Lower leg skin (tissue), 4 donors: ENCODE measurements around the gene IGFBP1. TPM values are rescaled to one million over a fixed set of nuclear protein-coding genes. Genes with fewer than 3 reads are reported as not detected.

Source experiments
- DNase-seq, 2 donors: peaks; one replicate each; pipeline ENCODE4 v3.0.0-alpha.2; 2019; ENCODE audit warnings: low spot score in 2 of 2
- H3K4me3 ChIP-seq: fragments of 200-600 bp; sonication (generic); 2 replicates; pipeline ENCODE4 v1.5.1; 2017; ENCODE audit warnings: mild to moderate bottlenecking, low read depth; ENCODE audit not compliant: poor library complexity, severe bottlenecking
- POLR2A ChIP-seq, 2 donors: fragments of 450-650 bp; IDR thresholded peaks; one replicate each; pipeline ENCODE4 v1.6.1; 2016 to 2017; ENCODE audit warnings: antibody characterized with exemption in 2 of 2, mild to moderate bottlenecking in 1 of 2, moderate library complexity in 1 of 2
- WGBS, 2 donors: methylation state at CpG; one replicate each; pipeline ENCODE4 v1.1.5; 2018; 5-methylcytosine and 5-hydroxymethylcytosine counted together
- intact Hi-C: fragments of 100-400 bp; cut with DNase I; formaldehyde crosslinking; loops from one replicate; pipeline ENCODE4 v1.15.0; 2023; ENCODE audit warnings: low total_unique reads
- total RNA-seq, 4 donors: library from RNA; depleted of rRNA; stranded (reverse); fragments of >200 nt; gene quantifications; one replicate each; pipeline ENCODE4 v1.1.0, GENCODE V29; 2016
- TF ChIP-seq, protein P1 (sequence below), 3 donors: fragments of 450-650 bp; IDR thresholded peaks; one replicate each; pipeline ENCODE4 v1.5.1; 2016; ENCODE audit warnings: antibody characterized with exemption in 3 of 3, mild to moderate bottlenecking in 3 of 3, moderate library complexity in 2 of 3

Gene IGFBP1
- total RNA-seq, 4 donors from 2014 or later: not detected

DNA sequence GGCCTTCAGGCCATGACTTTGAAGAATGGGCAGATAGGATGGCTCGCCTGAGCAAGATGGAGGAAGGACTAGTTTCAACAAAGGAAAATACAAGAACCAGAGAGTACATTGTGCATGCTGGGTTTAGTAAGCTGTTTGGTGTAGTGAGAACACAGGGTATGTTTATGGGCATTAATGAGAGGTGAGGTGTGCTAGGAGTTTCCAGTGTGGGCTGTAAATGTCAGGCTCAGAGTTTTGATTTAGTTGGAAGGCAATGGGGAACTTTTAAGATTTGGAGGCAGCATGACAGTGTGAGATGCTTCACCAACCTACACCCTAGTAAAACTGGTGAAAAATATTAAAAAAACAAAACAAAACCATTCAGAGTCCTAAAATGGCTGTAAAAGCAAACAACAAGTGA is 13.3 kb downstream of the IGFBP1 start:
- 79 to 90% methylated on average over 1 of the region's 1 CpG for WGBS, 2 donors
- intact Hi-C loops: no loop called here
- no peak for TF ChIP-seq POLR2A (IDR thresholded peaks at IDR 0.05)
- TF ChIP-seq, protein P1, sequence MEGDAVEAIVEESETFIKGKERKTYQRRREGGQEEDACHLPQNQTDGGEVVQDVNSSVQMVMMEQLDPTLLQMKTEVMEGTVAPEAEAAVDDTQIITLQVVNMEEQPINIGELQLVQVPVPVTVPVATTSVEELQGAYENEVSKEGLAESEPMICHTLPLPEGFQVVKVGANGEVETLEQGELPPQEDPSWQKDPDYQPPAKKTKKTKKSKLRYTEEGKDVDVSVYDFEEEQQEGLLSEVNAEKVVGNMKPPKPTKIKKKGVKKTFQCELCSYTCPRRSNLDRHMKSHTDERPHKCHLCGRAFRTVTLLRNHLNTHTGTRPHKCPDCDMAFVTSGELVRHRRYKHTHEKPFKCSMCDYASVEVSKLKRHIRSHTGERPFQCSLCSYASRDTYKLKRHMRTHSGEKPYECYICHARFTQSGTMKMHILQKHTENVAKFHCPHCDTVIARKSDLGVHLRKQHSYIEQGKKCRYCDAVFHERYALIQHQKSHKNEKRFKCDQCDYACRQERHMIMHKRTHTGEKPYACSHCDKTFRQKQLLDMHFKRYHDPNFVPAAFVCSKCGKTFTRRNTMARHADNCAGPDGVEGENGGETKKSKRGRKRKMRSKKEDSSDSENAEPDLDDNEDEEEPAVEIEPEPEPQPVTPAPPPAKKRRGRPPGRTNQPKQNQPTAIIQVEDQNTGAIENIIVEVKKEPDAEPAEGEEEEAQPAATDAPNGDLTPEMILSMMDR (IDR thresholded peaks at IDR 0.05): no peak
- no peak overlapping the region for H3K4me3 ChIP-seq
- DNase-seq: no peak

DNA sequence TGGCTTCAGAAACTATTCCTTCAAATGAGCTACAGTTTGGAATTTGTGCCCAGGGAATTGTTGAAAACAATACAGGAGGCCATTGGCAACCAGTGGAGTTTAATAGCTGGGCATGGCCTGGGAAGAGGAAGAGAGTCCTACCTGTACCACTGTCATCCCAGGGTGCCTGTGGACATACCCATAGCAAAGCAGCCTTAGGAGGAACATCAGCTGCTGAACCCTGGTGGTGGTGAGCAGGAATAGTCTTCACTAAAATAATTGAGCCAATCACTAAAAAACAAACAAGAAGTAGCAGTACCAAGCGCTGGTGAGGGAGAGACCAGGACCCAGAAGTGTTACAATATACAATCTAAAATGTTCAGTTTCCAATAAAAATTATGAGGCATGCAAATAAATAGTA is 14.5 kb downstream of the IGFBP1 start:
- TF ChIP-seq, protein P1 (IDR thresholded peaks at IDR 0.05): no peak
- TF ChIP-seq POLR2A (IDR thresholded peaks at IDR 0.05): no peak
- DNase-seq: no peak
- 78 to 93% methylated on average over 1 of the region's 1 CpG for WGBS, 2 donors
- no peak overlapping the region for H3K4me3 ChIP-seq
- intact Hi-C loops: no loop called here

DNA sequence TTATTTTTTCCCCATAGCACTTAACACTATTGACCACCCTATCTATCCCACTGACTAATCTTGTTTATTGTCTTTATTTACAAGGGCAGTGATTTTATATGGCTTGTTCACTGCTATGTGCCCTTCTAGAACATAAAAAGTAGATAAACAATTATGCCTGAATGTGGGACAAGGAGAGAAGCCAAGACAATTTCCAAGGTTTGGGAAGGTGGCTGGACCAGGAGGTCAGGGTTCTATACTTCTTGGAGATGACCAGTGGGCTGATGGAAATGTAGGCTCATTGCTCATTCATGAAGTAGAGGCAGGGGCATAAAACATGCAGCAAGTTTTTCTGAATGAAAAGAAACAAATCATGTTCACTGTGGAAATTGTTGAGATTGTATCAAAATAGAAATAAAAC is 21.3 kb downstream of the IGFBP1 start:
- TF ChIP-seq, protein P1 (IDR thresholded peaks at IDR 0.05): no peak
- TF ChIP-seq POLR2A (IDR thresholded peaks at IDR 0.05): no peak
- no peak for DNase-seq
- no peak overlapping the region for H3K4me3 ChIP-seq
- intact Hi-C loops: no loop called here

DNA sequence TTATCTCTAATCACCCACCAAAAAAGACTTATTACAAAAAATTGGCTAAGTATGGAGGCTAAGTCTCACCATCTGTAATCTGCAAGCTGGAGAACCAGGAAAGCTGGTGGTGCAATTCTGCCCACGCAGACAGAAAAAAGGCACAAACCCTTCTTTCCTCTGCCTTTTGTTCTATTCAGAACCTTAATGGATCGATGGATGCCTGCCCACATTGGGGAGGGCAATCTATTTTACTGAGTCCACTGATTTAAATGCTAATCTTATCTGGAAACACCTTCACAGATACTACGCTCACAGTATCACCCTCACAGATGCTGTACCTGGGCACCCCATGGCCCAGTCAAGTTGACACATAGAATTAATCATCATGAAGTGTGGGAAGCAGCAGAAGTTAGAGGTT is 22.6 kb downstream of the IGFBP1 start:
- DNase-seq: no peak
- TF ChIP-seq, protein P1 (IDR thresholded peaks at IDR 0.05): no peak
- TF ChIP-seq POLR2A (IDR thresholded peaks at IDR 0.05): no peak
- WGBS, 2 donors: 93 to 94% methylated on average over 3 of the region's 3 CpGs
- H3K4me3 ChIP-seq: no peak overlapping the region
- intact Hi-C loops: no loop called here

DNA sequence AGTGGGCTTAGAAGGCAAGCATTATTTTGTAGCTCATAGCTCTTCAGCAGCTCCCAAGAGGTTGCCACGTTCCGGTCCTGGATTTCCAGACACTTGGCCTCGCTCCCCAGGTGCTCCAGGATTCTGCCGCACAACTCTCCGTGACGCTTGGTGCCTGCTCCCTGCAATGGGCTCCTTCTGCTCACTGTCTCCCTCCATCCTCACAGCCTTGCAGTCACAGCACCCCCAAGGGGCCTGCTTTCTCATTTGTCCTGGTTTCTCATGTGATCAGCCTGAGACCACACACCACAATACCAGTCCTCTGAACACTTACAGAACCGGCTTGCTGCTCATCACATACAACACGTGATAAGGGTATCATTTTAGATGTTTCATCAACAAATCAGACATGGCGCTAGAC is 23.0 kb downstream of the IGFBP1 start:
- TF ChIP-seq, protein P1 (IDR thresholded peaks at IDR 0.05): no peak
- TF ChIP-seq POLR2A (IDR thresholded peaks at IDR 0.05): no peak
- H3K4me3 ChIP-seq: no peak overlapping the region
- intact Hi-C loops: no loop called here
- DNase-seq: no peak
- WGBS, 2 donors: 91 to 92% methylated on average over 9 of the region's 9 CpGs

DNA sequence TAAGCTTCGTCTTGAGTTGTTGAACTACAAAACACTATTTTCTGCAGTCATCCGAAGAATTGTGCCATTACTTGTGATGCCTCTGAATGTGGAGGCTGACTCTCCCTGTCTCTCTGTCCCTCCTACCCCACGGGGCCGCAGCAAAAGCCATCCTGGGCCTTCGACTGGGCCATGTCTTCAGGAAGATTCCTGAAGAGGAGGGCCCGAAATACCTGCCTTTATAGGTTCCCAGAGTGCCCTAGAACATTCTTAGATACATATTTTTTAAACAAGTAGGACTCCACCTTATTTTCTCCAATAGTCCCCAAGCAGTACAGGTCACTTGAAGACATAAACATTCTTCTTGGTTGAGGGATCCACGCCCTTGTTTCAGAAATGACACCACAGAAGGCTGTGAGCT is 24.7 kb downstream of the IGFBP1 start:
- intact Hi-C loops: no loop called here
- 91% methylated on average over 7 of the region's 7 CpGs for WGBS, 2 donors
- DNase-seq: no peak
- TF ChIP-seq, protein P1 (IDR thresholded peaks at IDR 0.05): no peak
- no peak for TF ChIP-seq POLR2A (IDR thresholded peaks at IDR 0.05)
- H3K4me3 ChIP-seq: no peak overlapping the region
